Endothelial cell of umbilical vein (primary cell): ENCODE measurements around the gene FBXO2. TPM values are rescaled to one million over a fixed set of nuclear protein-coding genes. Genes with fewer than 3 reads are reported as not detected.

ENCODE experiments used
- BruUV-seq: library from RNA; stranded (reverse); fragments of 400-500 nt; replicated peaks from 2 replicates; lab custom pipeline; 2021; lab: Mats Ljungman, UMichigan
- CTCF ChIA-PET: fragments of 300-600, 350-600 bp; sonication (Branson Sonifier 250); formaldehyde crosslinking; loops from one replicate; lab custom pipeline; 2021; ENCODE audit warnings: antibody characterized with exemption, inconsistent platforms; lab: Charles Lee
- POLR2A ChIA-PET: fragments of 300-600, 350-600 bp; sonication (Branson Sonifier 250); formaldehyde crosslinking; loops from one replicate; lab custom pipeline; 2021; ENCODE audit warnings: antibody characterized with exemption, inconsistent platforms; lab: Charles Lee
- DNase-seq: peaks from one replicate; pipeline ENCODE4 v3.0.0-alpha.2; 2011; ENCODE audit warnings: low read depth, low spot score
- FAIRE-seq: peaks from 2 replicates; lab custom pipeline; 2011; peaks lifted over from hg19 to GRCh38; lab: Jason Lieb, UNC
- H2AFZ ChIP-seq: 2 replicates; pipeline ENCODE4 v1.6.0; 2012; ENCODE audit warnings: low read depth, low read length, control low read depth, inconsistent platforms
- H3K27ac ChIP-seq: 2 replicates; pipeline ENCODE4 v1.5.1; 2011; ENCODE audit warnings: low read depth, mild to moderate bottlenecking, control low read depth, low read length, moderate library complexity; ENCODE audit not compliant: insufficient read depth
- H3K27me3 ChIP-seq, 2 experiments: 2 replicates each; pipeline versions ENCODE4 v1.6.0 to v1.6.1; 2011; ENCODE audit warnings: low read length in 2 of 2, mixed read lengths in 1 of 2; ENCODE audit not compliant: control insufficient read depth in 2 of 2, insufficient read depth in 2 of 2
- H3K36me3 ChIP-seq, 2 experiments: 2 replicates in 1 of 2; 3 replicates in 1 of 2; pipeline ENCODE4 v1.5.1; 2011; ENCODE audit warnings: low read length in 2 of 2, mild to moderate bottlenecking in 1 of 2, moderate library complexity in 1 of 2; ENCODE audit not compliant: control insufficient read depth in 2 of 2, insufficient read depth in 2 of 2; ENCODE audit errors: extremely low read depth in 1 of 2
- H3K4me1 ChIP-seq: 3 replicates; pipeline ENCODE4 v1.5.1; 2011; ENCODE audit warnings: mild to moderate bottlenecking, low read length; ENCODE audit not compliant: control insufficient read depth, insufficient read depth; ENCODE audit errors: extremely low read depth
- H3K4me2 ChIP-seq: 2 replicates; pipeline ENCODE4 v1.6.1; 2011; ENCODE audit warnings: low read length, control low read depth, mixed read lengths; ENCODE audit not compliant: insufficient read depth
- H3K4me3 ChIP-seq, 3 experiments: fragments of 200-600 bp in 1 of 3; sonication (generic), shearing (Covaris generic) in 1 of 3; replicated peaks in 1 of 3; 2 replicates each; pipeline ENCODE4 v1.5.1; 2011 to 2016; ENCODE audit warnings: control low read depth in 3 of 3, low read length in 3 of 3, mild to moderate bottlenecking in 2 of 3, inconsistent platforms in 1 of 3, low read depth in 1 of 3, moderate library complexity in 1 of 3; ENCODE audit not compliant: insufficient read depth in 1 of 3
- H3K79me2 ChIP-seq: 2 replicates; pipeline ENCODE4 v1.6.0; 2012; ENCODE audit warnings: low read length, inconsistent platforms; ENCODE audit not compliant: control insufficient read depth, insufficient read depth
- H3K9ac ChIP-seq: replicated peaks from 2 replicates; pipeline ENCODE3; 2011; ENCODE audit warnings: low read length, control low read depth; ENCODE audit not compliant: insufficient read depth; ENCODE audit errors: extremely low read depth
- H3K9me1 ChIP-seq: replicated peaks from 3 replicates; pipeline ENCODE4 v1.6.0; 2011; ENCODE audit warnings: mild to moderate bottlenecking, low read length; ENCODE audit not compliant: control insufficient read depth, insufficient read depth; ENCODE audit errors: extremely low read depth
- H3K9me3 ChIP-seq: replicated peaks from 2 replicates; pipeline ENCODE4 v1.5.1; 2012; ENCODE audit warnings: low read length, inconsistent platforms; ENCODE audit not compliant: control insufficient read depth, insufficient read depth
- H4K20me1 ChIP-seq: replicated peaks from 2 replicates; pipeline ENCODE3; 2011; ENCODE audit warnings: mild to moderate bottlenecking, low read length; ENCODE audit not compliant: control insufficient read depth, insufficient read depth; ENCODE audit errors: extremely low read depth
- CTCF ChIP-seq, 2 donors: IDR thresholded peaks; 1 replicate in 1 of 2; 2 replicates in 1 of 2; pipeline ENCODE4 v1.5.1; 2011; ENCODE audit warnings: low read length in 2 of 2, mild to moderate bottlenecking in 2 of 2, moderate library complexity in 2 of 2, control low read depth in 1 of 2, inconsistent platforms in 1 of 2, low read depth in 1 of 2; ENCODE audit not compliant: insufficient read depth in 1 of 2; ENCODE audit errors: extremely low read depth in 1 of 2
- EZH2 ChIP-seq: IDR thresholded peaks from 2 replicates; pipeline ENCODE4 v1.6.1; 2012; ENCODE audit warnings: borderline replicate concordance, low read depth, mild to moderate bottlenecking, moderate library complexity, low read length, inconsistent platforms; ENCODE audit not compliant: severe bottlenecking
- FOS ChIP-seq: IDR thresholded peaks from 2 replicates; pipeline ENCODE4 v1.6.1; 2011; ENCODE audit warnings: mild to moderate bottlenecking, low read length, moderate library complexity, borderline replicate concordance; ENCODE audit not compliant: insufficient read depth
- GATA2 ChIP-seq: IDR thresholded peaks from 2 replicates; pipeline ENCODE4 v1.7.0; 2011; ENCODE audit warnings: low read depth, mild to moderate bottlenecking, moderate library complexity, mixed read lengths, low read length; ENCODE audit not compliant: insufficient read length, insufficient read depth
- JUN ChIP-seq: IDR thresholded peaks from 2 replicates; pipeline ENCODE4 v1.6.1; 2011; ENCODE audit warnings: borderline replicate concordance, low read depth; ENCODE audit not compliant: insufficient read length, insufficient read depth
- MAX ChIP-seq: IDR thresholded peaks from 2 replicates; pipeline ENCODE4 v1.6.1; 2011; ENCODE audit not compliant: insufficient read depth, insufficient read length
- MYC ChIP-seq: IDR thresholded peaks from one replicate; pipeline ENCODE4 v1.6.1; 2011; ENCODE audit warnings: mild to moderate bottlenecking, low read depth, low read length
- POLR2A ChIP-seq: IDR thresholded peaks from 2 replicates; pipeline ENCODE4 v1.6.1; 2012; ENCODE audit warnings: low read depth, mild to moderate bottlenecking, control low read depth, low read length
- POLR2AphosphoS5 ChIP-seq: IDR thresholded peaks from 2 replicates; pipeline ENCODE4 v1.6.1; 2012; ENCODE audit warnings: low read depth, mild to moderate bottlenecking, control low read depth, low read length, moderate library complexity; ENCODE audit not compliant: insufficient read depth
- dilution Hi-C: fragments of 300-500 bp; cut with MboI; formaldehyde crosslinking; loops from one replicate; pipeline ENCODE4 v1.15.0; 2019; ENCODE audit warnings: low sequenced_read_pairs; ENCODE audit not compliant: extremely low pct_ligation_motif_present
- intact Hi-C: fragments of 100-400 bp; cut with micrococcal nuclease; formaldehyde crosslinking; loops from one replicate; pipeline ENCODE4 v1.10.0; 2022
- polyA plus RNA-seq, 4 experiments: library from polyadenylated mRNA; depleted of rRNA in 3 of 4; stranded (reverse) in 3 of 4; unstranded in 1 of 4; fragments of >200 nt; gene quantifications; 2 replicates each; pipeline versions ENCODE4 v1.2.1 to v1.2.3, GENCODE V29; 2011 to 2012; ENCODE audit warnings: missing spikeins in 1 of 4
- total RNA-seq: library from RNA; stranded (reverse); gene quantifications from 2 replicates; pipeline ENCODE4 v1.2.3, GENCODE V29; 2021

Gene FBXO2
- total and polyA plus RNA-seq, 2 donors (not counting 3 experiments of a cell fraction or from before 2014, with no cell fraction given): 0.42 to 0.91 TPM

GRCh38 chr1:11657654-11658053 is 3.4 kb upstream of the FBXO2 start:
- H3K4me1 ChIP-seq: peaks cover 3% of the 10 kb centered on the region
- intact Hi-C loops: no loop called here
- CTCF ChIA-PET: interaction anchor here (1.0 to 1.4 kb wide), 4 partner anchors 14 to 79 kb away, joined by 3 to 5 read pairs (median 4); no protein-coding TSS in a partner anchor

More at GRCh38 chr1:11657654-11658053, 3.4 kb upstream of the FBXO2 start:
- Histone ChIP-seq H3K79me2 (no peaks in the 10 kb centered on the region), H3K27me3 (no peaks in the 10 kb centered on the region), H3K9me1 (no peaks in the 10 kb centered on the region), H3K27ac (no peak overlapping the region), H2AFZ (no peak overlapping the region), H3K4me2 (no peak overlapping the region), H3K36me3 (no peaks in the 10 kb centered on the region), H3K9me3 (no peaks in the 10 kb centered on the region), H4K20me1 (no peaks in the 10 kb centered on the region), H3K4me3 (no peak overlapping the region), H3K9ac (no peak overlapping the region)
- no TSS peak for BruUV-seq
- no peak for TF ChIP-seq POLR2AphosphoS5
- TF ChIP-seq MAX: no peak
- no peak for TF ChIP-seq GATA2
- TF ChIP-seq MYC: no peak
- no peak for TF ChIP-seq EZH2
- no peak for TF ChIP-seq POLR2A
- TF ChIP-seq CTCF (IDR thresholded peaks at IDR 0.05; ENCODE audit: extremely low read depth in 1 of 2, insufficient read depth in 1 of 2, low read depth in 1 of 2, low read length in 2 of 2): no peak
- no peak for TF ChIP-seq FOS
- no peak for TF ChIP-seq JUN
- dilution Hi-C loops: no loop called here
- POLR2A ChIA-PET: interaction anchor here (0.6 kb wide), 1 partner anchor 385 kb away, joined by 4 read pairs; no protein-coding TSS in a partner anchor
- DNase-seq (no peak), FAIRE-seq (no peak)
